HepG2 (cell line): ENCODE data around the gene PNPLA2. TPM values are rescaled to one million over a fixed set of nuclear protein-coding genes. Genes with fewer than 3 reads are reported as not detected.
A peak's percentile ranks its signal among the peaks of the same experiment; 100 is the strongest.

Experiments
- ATAC-seq: fragments of 200-7000 bp; cut with Tn5 transposase; 3 replicates; pipeline ENCODE4 v1.9.1; 2020; ENCODE audit warnings: mild to moderate bottlenecking, moderate library complexity
- BruUV-seq: library from RNA; stranded (reverse); fragments of 400-500 nt; replicated peaks from 2 replicates; lab custom pipeline; 2021; lab: Mats Ljungman, UMichigan
- CTCF ChIA-PET: fragments of 300-600 bp; formaldehyde crosslinking; extraction: SDS; loops from one replicate; lab custom pipeline; 2021; ENCODE audit warnings: low total read pairs, inconsistent platforms, low intra/inter-chr PET ratio; lab: Yijun Ruan, JAX
- POLR2A ChIA-PET: fragments of 350-600 bp; sonication (Branson Sonifier 250); formaldehyde crosslinking; loops from one replicate; lab custom pipeline; 2020; ENCODE audit warnings: antibody characterized with exemption, inconsistent platforms; lab: Yijun Ruan, JAX
- DNase-seq: peaks from one replicate; pipeline ENCODE4 v3.0.0-alpha.2; 2015; ENCODE audit warnings: low spot score
- FAIRE-seq: peaks from 3 replicates; lab custom pipeline; 2011; peaks lifted over from hg19 to GRCh38; lab: Jason Lieb, UNC
- H2AFZ ChIP-seq: one replicate; pipeline ENCODE4 v1.6.1; 2011; ENCODE audit warnings: low read length, inconsistent platforms
- H3K27ac ChIP-seq: fragments of 300-600 bp; 3 replicates; pipeline ENCODE4 v1.8.0; 2011; ENCODE audit warnings: mixed run types, mild to moderate bottlenecking, mixed read lengths, low read length, inconsistent platforms; ENCODE audit not compliant: insufficient read depth; ENCODE audit errors: extremely low read length
- H3K27me3 ChIP-seq, 2 experiments: fragments of 200-600 bp in 1 of 2; 2 replicates in 1 of 2; 3 replicates in 1 of 2; pipeline versions ENCODE4 v1.6.0 to v1.8.0; 2011; ENCODE audit warnings: low read length in 2 of 2, mild to moderate bottlenecking in 2 of 2, moderate library complexity in 2 of 2, inconsistent platforms in 1 of 2; ENCODE audit not compliant: insufficient read depth in 2 of 2, control insufficient read depth in 1 of 2
- H3K36me3 ChIP-seq, 2 experiments: fragments of 200-600 bp in 1 of 2; replicated peaks in 1 of 2; 2 replicates in 1 of 2; 3 replicates in 1 of 2; pipeline versions ENCODE4 v1.5.1 to v1.8.0; 2011; ENCODE audit warnings: low read length in 2 of 2, inconsistent platforms in 1 of 2; ENCODE audit not compliant: insufficient read depth in 2 of 2, control insufficient read depth in 1 of 2
- H3K4me1 ChIP-seq: 2 replicates; pipeline ENCODE4 v1.5.1; 2012; ENCODE audit warnings: low read length, inconsistent platforms; ENCODE audit not compliant: insufficient read depth
- H3K4me2 ChIP-seq: 2 replicates; pipeline ENCODE4 v1.6.0; 2011; ENCODE audit warnings: low read depth, low read length, inconsistent platforms
- H3K4me3 ChIP-seq, 3 experiments: fragments of 200-600 bp in 1 of 3; sonication (generic), shearing (Covaris generic) in 1 of 3; replicated peaks in 1 of 3; 2 replicates each; pipeline ENCODE4 v1.5.1; 2011 to 2016; ENCODE audit warnings: low read length in 3 of 3, inconsistent platforms in 2 of 3, low read depth in 2 of 3, mild to moderate bottlenecking in 2 of 3, control low read depth in 1 of 3, mixed read lengths in 1 of 3; ENCODE audit not compliant: insufficient read depth in 1 of 3
- H3K79me2 ChIP-seq: one replicate; pipeline ENCODE4 v1.6.1; 2011; ENCODE audit warnings: low read length, inconsistent platforms; ENCODE audit not compliant: insufficient read depth
- H3K9ac ChIP-seq: 2 replicates; pipeline ENCODE4 v1.6.0; 2011; ENCODE audit warnings: mild to moderate bottlenecking, low read depth, low read length, inconsistent platforms; ENCODE audit not compliant: insufficient read depth
- H3K9me3 ChIP-seq: 2 replicates; pipeline ENCODE4 v1.5.1; 2012; ENCODE audit warnings: mild to moderate bottlenecking, low read length
- H4K20me1 ChIP-seq: 2 replicates; pipeline ENCODE4 v1.6.0; 2011; ENCODE audit warnings: inconsistent platforms, mild to moderate bottlenecking, low read length, moderate library complexity; ENCODE audit not compliant: insufficient read depth
- GLMP ChIP-seq: sonication (generic); formaldehyde crosslinking; IDR thresholded peaks from 2 replicates; pipeline ENCODE4 v1.9.0; 2021; ENCODE audit warnings: missing genetic modification reagents, mild to moderate bottlenecking, borderline replicate concordance
- HOXA9 ChIP-seq: sonication (generic); formaldehyde crosslinking; IDR thresholded peaks from 2 replicates; pipeline ENCODE4 v1.8.1; 2022; ENCODE audit warnings: missing genetic modification reagents, mild to moderate bottlenecking, moderate library complexity, borderline replicate concordance
- MBD4 ChIP-seq: IDR thresholded peaks from 2 replicates; pipeline ENCODE4 v1.6.1; 2012; ENCODE audit warnings: low read length, inconsistent platforms, borderline replicate concordance
- MED1 ChIP-seq: sonication (generic); formaldehyde crosslinking; IDR thresholded peaks from 2 replicates; pipeline ENCODE4 v1.4.0; 2020; ENCODE audit warnings: missing genetic modification reagents
- MED8 ChIP-seq: sonication (generic); formaldehyde crosslinking; IDR thresholded peaks from 2 replicates; pipeline ENCODE4 v1.8.1; 2023; ENCODE audit warnings: mild to moderate bottlenecking, missing genetic modification reagents; ENCODE audit not compliant: insufficient replicate concordance
- ZC3H13 ChIP-seq: sonication (generic); formaldehyde crosslinking; IDR thresholded peaks from 2 replicates; pipeline ENCODE4 v1.8.1; 2023; ENCODE audit warnings: mild to moderate bottlenecking, missing genetic modification reagents, moderate library complexity
- ZNF33B ChIP-seq: sonication (generic); formaldehyde crosslinking; IDR thresholded peaks from 2 replicates; pipeline ENCODE4 v1.5.1; 2020; ENCODE audit warnings: mild to moderate bottlenecking, missing genetic modification reagents
- ZNF343 ChIP-seq: sonication (generic); formaldehyde crosslinking; IDR thresholded peaks from 2 replicates; pipeline ENCODE4 v1.4.0; 2020; ENCODE audit warnings: mild to moderate bottlenecking, missing genetic modification reagents
- ZNF510 ChIP-seq: sonication (generic); formaldehyde crosslinking; IDR thresholded peaks from 2 replicates; pipeline ENCODE4 v1.4.0; 2020; ENCODE audit warnings: low read depth, mild to moderate bottlenecking, missing genetic modification reagents
- ZNF550 ChIP-seq: sonication (generic); formaldehyde crosslinking; IDR thresholded peaks from 2 replicates; pipeline ENCODE4 v1.4.0; 2020; ENCODE audit warnings: mild to moderate bottlenecking, missing genetic modification reagents, borderline replicate concordance
- ZNF609 ChIP-seq: sonication (generic); formaldehyde crosslinking; IDR thresholded peaks from 2 replicates; pipeline ENCODE4 v1.4.0; 2020; ENCODE audit warnings: mild to moderate bottlenecking, missing genetic modification reagents, borderline replicate concordance
- ZNF780A ChIP-seq: sonication (generic); formaldehyde crosslinking; IDR thresholded peaks from 2 replicates; pipeline ENCODE4 v1.8.0; 2022; ENCODE audit warnings: mild to moderate bottlenecking, missing genetic modification reagents, moderate library complexity
- ZNF841 ChIP-seq: sonication (generic); formaldehyde crosslinking; IDR thresholded peaks from 2 replicates; pipeline ENCODE4 v1.8.1; 2023; ENCODE audit warnings: missing genetic modification reagents, borderline replicate concordance
- WGBS: methylation state at CpG from one replicate; pipeline ENCODE4 v1.1.6; 2017; ENCODE audit warnings: low lambda C conversion rate; 5-methylcytosine and 5-hydroxymethylcytosine counted together
- in situ Hi-C: cut with HindIII; loops from 2 replicates; pipeline ENCODE4 v1.10.0; 2017; ENCODE audit warnings: low pct_unique_long_range_greater_than_20kb; ENCODE audit not compliant: extremely low pct_ligation_motif_present
- intact Hi-C: fragments of 100-400 bp; cut with micrococcal nuclease; formaldehyde crosslinking; loops from one replicate; pipeline ENCODE4 v1.10.0; 2022; ENCODE audit not compliant: unreplicated experiment
- polyA plus RNA-seq, 8 experiments: library from polyadenylated mRNA; depleted of rRNA in 3 of 8; stranded (reverse) in 7 of 8; unstranded in 1 of 8; fragments of >200 nt; fragmentation: Illumina TruSeq in 4 of 8; extraction: Trizol in 4 of 8; gene quantifications; 2 replicates each; pipeline versions ENCODE4 v1.2.1 to v1.2.3, GENCODE V29; 2011 to 2016; ENCODE audit warnings: low read depth in 4 of 8, missing spikeins in 1 of 8, mixed read lengths in 1 of 8; ENCODE audit not compliant: insufficient read depth in 1 of 8
- total RNA-seq, 5 experiments: library from RNA; depleted of rRNA; stranded (reverse); fragments of >200 nt; fragmentation: Illumina TruSeq; extraction: Trizol; gene quantifications; 2 replicates each; pipeline ENCODE4 v1.2.3, GENCODE V29; 2016; ENCODE audit warnings: low read depth in 1 of 5
- TF ChIP-seq, protein P1 (sequence below): sonication (generic); formaldehyde crosslinking; IDR thresholded peaks from 2 replicates; pipeline ENCODE4 v1.8.0; 2022; ENCODE audit warnings: missing genetic modification reagents, mild to moderate bottlenecking, inconsistent platforms, borderline replicate concordance

PNPLA2 gene
- total and polyA plus RNA-seq, 2 of the 13 experiments (the other 11 are each of a cell fraction or from before 2014, with no cell fraction given), result 10.5 to 43.2 TPM

GRCh38 chr11:842370-843002 is 23.8 kb downstream of the PNPLA2 start, which contains the start of the genes POLR2L and TSPAN4 (continued):
- TF ChIP-seq, protein P1, sequence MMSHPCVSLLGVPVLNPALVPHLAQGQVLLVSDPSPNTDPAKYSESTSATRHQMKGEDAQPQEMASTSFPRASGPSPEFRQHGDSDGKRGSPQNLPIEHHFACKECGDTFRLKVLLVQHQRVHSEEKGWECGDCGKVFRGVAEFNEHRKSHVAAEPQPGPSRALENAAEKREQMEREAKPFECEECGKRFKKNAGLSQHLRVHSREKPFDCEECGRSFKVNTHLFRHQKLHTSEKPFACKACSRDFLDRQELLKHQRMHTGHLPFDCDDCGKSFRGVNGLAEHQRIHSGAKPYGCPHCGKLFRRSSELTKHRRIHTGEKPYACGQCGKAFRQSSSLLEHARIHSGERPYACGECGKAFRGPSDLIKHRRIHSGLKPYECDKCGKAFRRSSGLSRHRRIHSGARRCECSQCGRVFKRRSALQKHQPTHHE, result no peak
- TF ChIP-seq ZNF343, result peak; percentile 56; the same call in 1 of the 2 replicates
- TF ChIP-seq MED1 (CRISPR knock-in tag), result peak; percentile 25
- no peak for TF ChIP-seq ZNF550 (CRISPR knock-in tag)
- no peak for TF ChIP-seq GLMP (CRISPR knock-in tag)
- TF ChIP-seq MED8, result no peak
- TF ChIP-seq, all 625 proteins: peak for 204

DNA sequence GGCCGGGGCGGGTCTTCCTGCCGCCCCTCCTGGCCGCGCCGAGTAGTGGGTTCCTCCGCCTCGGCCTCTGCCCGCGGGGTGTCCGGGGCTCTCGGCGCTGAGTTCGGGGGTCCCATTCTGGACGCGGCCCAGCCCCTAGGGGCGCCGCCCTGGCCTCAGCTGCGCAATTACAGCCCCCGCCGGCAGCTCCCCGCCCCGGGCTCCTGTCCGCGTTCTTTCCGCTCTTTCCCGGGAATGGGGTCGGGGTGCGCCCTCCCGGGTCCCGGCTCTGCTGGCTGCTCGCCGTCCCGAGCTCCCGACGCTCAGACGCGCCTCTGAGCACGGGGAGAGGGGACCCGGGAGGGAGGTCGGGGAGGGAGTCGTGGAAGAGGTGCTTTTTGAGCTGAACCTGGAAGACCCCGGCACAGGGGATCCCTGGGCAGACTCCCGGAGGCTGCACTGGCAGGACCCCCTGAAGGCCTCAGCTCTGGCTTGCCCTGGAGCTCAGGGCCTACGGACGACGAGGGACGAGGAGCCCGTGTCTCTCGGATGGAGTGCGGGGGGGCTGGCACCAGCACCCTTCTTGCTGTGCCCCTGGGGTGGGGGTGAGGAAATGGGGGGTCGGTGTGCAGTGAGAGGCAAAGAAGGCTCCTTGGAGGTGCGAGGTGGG is 24.5 kb downstream of the PNPLA2 start:
- in situ Hi-C loops (no loop called here), intact Hi-C loops (loop anchor here (5.0 kb wide), 1 partner anchor 36 kb away; the partner anchor contains the start of genes PIDD1 and RPLP2)
- Histone ChIP-seq H2AFZ (no peak overlapping the region), H3K9me3 (no peaks in the 10 kb centered on the region), H3K27me3 (no peaks in the 10 kb centered on the region), H3K79me2 (peaks cover 27% of the 10 kb centered on the region), H4K20me1 (peaks cover 15% of the 10 kb centered on the region; the same call in 1 of the 2 replicates), H3K9ac (peak overlapping the region; percentile 92), H3K4me2 (peak overlapping the region; percentile 85), H3K4me1 (peaks cover 58% of the 10 kb centered on the region), H3K27ac (peak overlapping the region; percentile 83), H3K4me3 (peak overlapping the region; percentile 97 to 100 (median 98)), H3K36me3 (peaks cover 5 to 22% of the 10 kb centered on the region in 2 experiments)
- ChIA-PET POLR2A (interaction anchor here (0.7 to 11.1 kb wide), 11 partner anchors 14 to 207 kb away, joined by 3 to 141 read pairs (median 6); partner anchors contain the start of genes CD151, CRACR2B, PNPLA2 and RPLP2), CTCF (no interaction called here)
- peak; percentile 0; the same call in 1 of the 3 replicates for ATAC-seq
- DNase-seq, result no peak
- FAIRE-seq, result no peak
- WGBS, result 2% methylated on average over 23 of the region's 53 CpGs
- no TSS peak for BruUV-seq
- 0 out of 2 replicates have a peak, but pooled peaks have one; percentile 13 for TF ChIP-seq ZC3H13 (CRISPR knock-in tag)
- 0 out of 2 replicates have a peak, but pooled peaks have one; percentile 13 for TF ChIP-seq HOXA9 (CRISPR knock-in tag)
- TF ChIP-seq ZNF510, result no peak
- TF ChIP-seq ZNF780A (CRISPR knock-in tag), result no peak
- 0 out of 2 replicates have a peak, but pooled peaks have one; percentile 39 for TF ChIP-seq ZNF33B
- no peak for TF ChIP-seq MBD4
- TF ChIP-seq ZNF841 (CRISPR knock-in tag), result no peak
- 0 out of 2 replicates have a peak, but pooled peaks have one; percentile 2 for TF ChIP-seq ZNF609 (CRISPR knock-in tag)
